Activated B cell treated with CpG ODN at 0.5 μM for 24 hours (primary cell): ENCODE data around the gene IL1RN. TPM values are rescaled to one million over a fixed set of nuclear protein-coding genes. Genes with fewer than 3 reads are reported as not detected.

ENCODE experiments used
- ATAC-seq: fragments of 200-7000 bp; cut with Tn5 transposase; one replicate; pipeline ENCODE4 v1.10.0; 2021; ENCODE audit warnings: low read depth, mild to moderate bottlenecking, moderate library complexity
- CTCF ChIA-PET: fragments of 350-600 bp; sonication (Branson Sonifier 250); formaldehyde crosslinking; loops from one replicate; lab custom pipeline; 2021; ENCODE audit warnings: antibody characterized with exemption; lab: Charles Lee
- POLR2A ChIA-PET: fragments of 350-600 bp; sonication (Branson Sonifier 250); formaldehyde crosslinking; loops from one replicate; lab custom pipeline; 2021; ENCODE audit warnings: antibody characterized with exemption; lab: Charles Lee
- DNase-seq: peaks from one replicate; pipeline ENCODE4 v3.0.0; 2022
- H3K27ac Mint-ChIP-seq: one replicate; pipeline ENCODE4 v1.8.0; 2020; ENCODE audit warnings: mixed read lengths
- H3K27me3 Mint-ChIP-seq: one replicate; pipeline ENCODE4 v1.8.0; 2021; ENCODE audit warnings: mixed read lengths
- H3K36me3 Mint-ChIP-seq: one replicate; pipeline ENCODE4 v1.8.0; 2021; ENCODE audit warnings: low read depth, mixed read lengths
- H3K4me1 Mint-ChIP-seq: one replicate; pipeline ENCODE4 v1.8.0; 2021; ENCODE audit warnings: mixed read lengths
- H3K4me3 Mint-ChIP-seq: one replicate; pipeline ENCODE4 v1.8.0; 2020; ENCODE audit warnings: mild to moderate bottlenecking, mixed read lengths
- H3K9me3 Mint-ChIP-seq: one replicate; pipeline ENCODE4 v1.8.0; 2020; ENCODE audit warnings: mixed read lengths
- intact Hi-C: fragments of 100-400 bp; cut with micrococcal nuclease; formaldehyde crosslinking; loops from one replicate; pipeline ENCODE4 v1.15.1; 2024
- total RNA-seq: library from RNA; stranded (reverse); gene quantifications from 2 replicates; pipeline ENCODE4 v1.2.3, GENCODE V29; 2022
- TF ChIP-seq, protein P1 (sequence below): fragments of 200-600 bp; IDR thresholded peaks from one replicate; pipeline ENCODE4 v1.8.0; 2022; ENCODE audit warnings: antibody characterized with exemption, mild to moderate bottlenecking

The IL1RN gene
- total RNA-seq, 1 donor from 2014 or later = not detected

- H3K27me3 Mint-ChIP-seq = no peaks in the 10 kb centered on the region
- H3K4me3 Mint-ChIP-seq = no peak overlapping the region
- TF ChIP-seq, protein P1, sequence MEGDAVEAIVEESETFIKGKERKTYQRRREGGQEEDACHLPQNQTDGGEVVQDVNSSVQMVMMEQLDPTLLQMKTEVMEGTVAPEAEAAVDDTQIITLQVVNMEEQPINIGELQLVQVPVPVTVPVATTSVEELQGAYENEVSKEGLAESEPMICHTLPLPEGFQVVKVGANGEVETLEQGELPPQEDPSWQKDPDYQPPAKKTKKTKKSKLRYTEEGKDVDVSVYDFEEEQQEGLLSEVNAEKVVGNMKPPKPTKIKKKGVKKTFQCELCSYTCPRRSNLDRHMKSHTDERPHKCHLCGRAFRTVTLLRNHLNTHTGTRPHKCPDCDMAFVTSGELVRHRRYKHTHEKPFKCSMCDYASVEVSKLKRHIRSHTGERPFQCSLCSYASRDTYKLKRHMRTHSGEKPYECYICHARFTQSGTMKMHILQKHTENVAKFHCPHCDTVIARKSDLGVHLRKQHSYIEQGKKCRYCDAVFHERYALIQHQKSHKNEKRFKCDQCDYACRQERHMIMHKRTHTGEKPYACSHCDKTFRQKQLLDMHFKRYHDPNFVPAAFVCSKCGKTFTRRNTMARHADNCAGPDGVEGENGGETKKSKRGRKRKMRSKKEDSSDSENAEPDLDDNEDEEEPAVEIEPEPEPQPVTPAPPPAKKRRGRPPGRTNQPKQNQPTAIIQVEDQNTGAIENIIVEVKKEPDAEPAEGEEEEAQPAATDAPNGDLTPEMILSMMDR = no peak
- no peak overlapping the region for H3K27ac Mint-ChIP-seq
- ChIA-PET CTCF (interaction anchor here (11.5 kb wide), 1 partner anchor 67 kb away, joined by 319 read pairs; no protein-coding TSS in a partner anchor), POLR2A (no interaction called here)
- intact Hi-C loops = no loop called here
- no peaks in the 10 kb centered on the region for H3K9me3 Mint-ChIP-seq
- H3K4me1 Mint-ChIP-seq = peaks cover 2% of the 10 kb centered on the region
- no peaks in the 10 kb centered on the region for H3K36me3 Mint-ChIP-seq
- DNase-seq (no peak), ATAC-seq (no peak)
Measured at GRCh38 chr2:113131352-113132185, 4.2 kb downstream of the IL1RN start.

GRCh38 chr2:113132414-113133021 lies 5.1 kb downstream of the IL1RN start:
- Mint-ChIP-seq H3K27ac (no peak overlapping the region), H3K36me3 (no peaks in the 10 kb centered on the region), H3K4me1 (peaks cover 5% of the 10 kb centered on the region), H3K9me3 (no peaks in the 10 kb centered on the region), H3K27me3 (no peaks in the 10 kb centered on the region), H3K4me3 (no peak overlapping the region)
- TF ChIP-seq, protein P1 = no peak
- POLR2A ChIA-PET = no interaction called here
- ATAC-seq = no peak
- CTCF ChIA-PET = interaction anchor here (11.5 kb wide), 1 partner anchor 66 kb away, joined by 319 read pairs; no protein-coding TSS in a partner anchor
- DNase-seq = no peak
- intact Hi-C loops = no loop called here

DNA sequence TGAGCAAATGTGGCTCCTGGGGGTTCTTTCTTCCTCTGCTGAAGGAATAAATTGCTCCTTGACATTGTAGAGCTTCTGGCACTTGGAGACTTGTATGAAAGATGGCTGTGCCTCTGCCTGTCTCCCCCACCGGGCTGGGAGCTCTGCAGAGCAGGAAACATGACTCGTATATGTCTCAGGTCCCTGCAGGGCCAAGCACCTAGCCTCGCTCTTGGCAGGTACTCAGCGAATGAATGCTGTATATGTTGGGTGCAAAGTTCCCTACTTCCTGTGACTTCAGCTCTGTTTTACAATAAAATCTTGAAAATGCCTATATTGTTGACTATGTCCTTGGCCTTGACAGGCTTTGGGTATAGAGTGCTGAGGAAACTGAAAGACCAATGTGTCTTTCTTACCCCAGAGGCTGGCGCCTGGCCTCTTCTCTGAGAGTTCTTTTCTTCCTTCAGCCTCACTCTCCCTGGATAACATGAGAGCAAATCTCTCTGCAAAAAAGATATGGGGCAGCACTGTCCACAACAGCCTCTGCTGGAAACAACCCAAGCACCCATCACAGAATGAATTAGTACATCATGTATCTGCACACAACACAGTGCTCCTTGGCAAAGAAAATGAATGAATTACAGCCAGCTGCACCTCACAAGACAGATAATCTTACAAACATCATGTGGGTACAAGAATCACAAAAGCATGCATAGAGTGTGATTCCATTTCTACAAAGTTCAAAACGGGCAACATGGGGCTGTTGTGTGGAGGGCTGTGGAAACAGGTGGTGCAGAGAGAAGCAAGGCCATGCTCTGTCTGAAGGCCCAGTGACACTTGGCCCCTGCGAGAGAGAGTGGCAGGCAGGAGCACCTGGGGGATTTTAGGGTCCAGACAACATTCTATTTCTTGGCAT lies 6.6 kb downstream of the IL1RN start:
- ChIA-PET CTCF (interaction anchor here (0.6 to 11.5 kb wide), 4 partner anchors 40 to 257 kb away, joined by 3 to 319 read pairs (median 63); partner anchors contain the start of gene PSD4), POLR2A (interaction anchor here (1.5 kb wide), 1 partner anchor 40 kb away, joined by 4 read pairs; the partner anchor contains the start of gene PSD4)
- Mint-ChIP-seq H3K9me3 (no peaks in the 10 kb centered on the region), H3K27me3 (no peaks in the 10 kb centered on the region), H3K27ac (no peak overlapping the region), H3K4me3 (no peak overlapping the region), H3K36me3 (no peaks in the 10 kb centered on the region), H3K4me1 (peaks cover 15% of the 10 kb centered on the region)
- ATAC-seq (no peak), DNase-seq (no peak)
- intact Hi-C loops = no loop called here
- TF ChIP-seq, protein P1 = no peak

DNA sequence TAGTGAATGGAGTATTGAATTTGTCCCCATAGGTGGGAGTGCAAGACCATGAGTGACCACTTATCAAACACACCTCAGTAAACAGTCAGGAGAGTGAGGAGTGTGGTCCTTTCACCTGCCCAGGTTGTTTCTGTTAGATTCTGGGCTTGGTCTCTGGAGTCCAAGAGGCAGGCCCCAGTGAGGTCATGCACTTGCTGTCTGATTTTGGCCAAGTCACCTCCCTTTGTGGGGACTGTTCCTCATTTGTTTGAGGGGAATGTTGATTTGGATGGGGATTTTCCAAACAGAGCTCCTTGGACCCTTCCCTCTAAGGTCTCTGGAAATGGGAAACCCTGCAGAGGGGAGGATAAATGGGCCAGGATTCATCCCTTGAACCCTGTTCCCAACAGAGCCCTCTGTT lies 7.3 kb downstream of the IL1RN start:
- ChIA-PET POLR2A (interaction anchor here (1.5 kb wide), 1 partner anchor 39 kb away, joined by 4 read pairs; the partner anchor contains the start of gene PSD4), CTCF (interaction anchor here (0.9 to 11.5 kb wide), 6 partner anchors 15 to 236 kb away, joined by 4 to 319 read pairs (median 38); partner anchors contain the start of gene PSD4)
- H3K36me3 Mint-ChIP-seq = no peaks in the 10 kb centered on the region
- no peak overlapping the region for H3K4me3 Mint-ChIP-seq
- TF ChIP-seq, protein P1 = no peak
- no peak for ATAC-seq
- H3K9me3 Mint-ChIP-seq = no peaks in the 10 kb centered on the region
- intact Hi-C loops = no loop called here
- no peak overlapping the region for H3K27ac Mint-ChIP-seq
- H3K4me1 Mint-ChIP-seq = peaks cover 17% of the 10 kb centered on the region
- no peak for DNase-seq
- H3K27me3 Mint-ChIP-seq = no peaks in the 10 kb centered on the region
